Jurkat, Clone E6-1 (cell line): ENCODE results near the gene SLAMF6.
"Not testable (repeated sequence)": the region's sequence is repeated elsewhere in the genome, so short reads cannot be mapped to it uniquely, and the experiment has no call there.

Experiments used
- DNase-seq: peaks from one replicate; pipeline ENCODE4 v3.0.0-alpha.2; 2011; ENCODE audit warnings: low read depth, low spot score
- H3K4me3 ChIP-seq: 2 replicates; pipeline ENCODE4 v1.5.1; 2011; ENCODE audit warnings: mild to moderate bottlenecking, low read length, control low read depth, moderate library complexity

Gene SLAMF6

GRCh38 chr1:160520582-160520981 lies 2.5 kb downstream of the SLAMF6 start:
- peak overlapping the region; percentile 37 for H3K4me3 ChIP-seq
- no peak for DNase-seq

- DNase-seq = peak; percentile 80
- peak overlapping the region; percentile 23 for H3K4me3 ChIP-seq
Measured at GRCh38 chr1:160519642-160520435, 3.2 kb downstream of the SLAMF6 start.

GRCh38 chr1:160517519-160517918 lies 5.5 kb downstream of the SLAMF6 start:
- DNase-seq, H3K4me3 ChIP-seq: not testable (repeated sequence)

GRCh38 chr1:160515908-160516307 lies 7.1 kb downstream of the SLAMF6 start:
- not testable (repeated sequence) for H3K4me3 ChIP-seq, DNase-seq

- H3K4me3 ChIP-seq = no peak overlapping the region
- no peak for DNase-seq
Measured at GRCh38 chr1:160504651-160505050, 18.4 kb downstream of the SLAMF6 start.

GRCh38 chr1:160503087-160503486 lies 20.0 kb downstream of the SLAMF6 start:
- H3K4me3 ChIP-seq = no peak overlapping the region
- no peak for DNase-seq

- H3K4me3 ChIP-seq = no peak overlapping the region
- DNase-seq = no peak
Measured at GRCh38 chr1:160500321-160500990, 22.6 kb downstream of the SLAMF6 start.

GRCh38 chr1:160499631-160500030 lies 23.4 kb downstream of the SLAMF6 start:
- no peak for DNase-seq
- no peak overlapping the region for H3K4me3 ChIP-seq

GRCh38 chr1:160498301-160499065 lies 24.6 kb downstream of the SLAMF6 start:
- DNase-seq, H3K4me3 ChIP-seq: not testable (repeated sequence)

GRCh38 chr1:160496334-160496733 lies 26.7 kb downstream of the SLAMF6 start:
- DNase-seq = no peak
- H3K4me3 ChIP-seq = no peak overlapping the region

- no peak overlapping the region for H3K4me3 ChIP-seq
- no peak for DNase-seq
Measured at GRCh38 chr1:160494620-160495019, 28.4 kb downstream of the SLAMF6 start.

GRCh38 chr1:160492617-160493016 lies 30.4 kb downstream of the SLAMF6 start:
- H3K4me3 ChIP-seq = no peak overlapping the region
- DNase-seq = no peak

- DNase-seq = no peak
Measured at GRCh38 chr1:160491981-160492380, 31.1 kb downstream of the SLAMF6 start.

GRCh38 chr1:160491017-160491416 lies 32.0 kb downstream of the SLAMF6 start:
- no peak for DNase-seq
- H3K4me3 ChIP-seq = no peak overlapping the region

More at GRCh38 chr1:160491981-160492380, 31.1 kb downstream of the SLAMF6 start:
- no peak overlapping the region for H3K4me3 ChIP-seq

GRCh38 chr1:160489513-160490261 lies 33.4 kb downstream of the SLAMF6 start:
- no peak for DNase-seq
- no peak overlapping the region for H3K4me3 ChIP-seq

- no peak for DNase-seq
- H3K4me3 ChIP-seq = no peak overlapping the region
Measured at GRCh38 chr1:160488347-160489058, 34.6 kb downstream of the SLAMF6 start.

- no peak for DNase-seq
- no peak overlapping the region for H3K4me3 ChIP-seq
Measured at GRCh38 chr1:160486453-160486852, 36.6 kb downstream of the SLAMF6 start.

GRCh38 chr1:160483505-160484185 lies 39.4 kb downstream of the SLAMF6 start:
- DNase-seq = no peak
- no peak overlapping the region for H3K4me3 ChIP-seq
